Measurements from ENCODE around the gene KIR3DL1.
"Not testable (repeated sequence)": the region's sequence is repeated elsewhere in the genome, so short reads cannot be mapped to it uniquely, and the experiment has no call there.

KIR3DL1 gene

DNA sequence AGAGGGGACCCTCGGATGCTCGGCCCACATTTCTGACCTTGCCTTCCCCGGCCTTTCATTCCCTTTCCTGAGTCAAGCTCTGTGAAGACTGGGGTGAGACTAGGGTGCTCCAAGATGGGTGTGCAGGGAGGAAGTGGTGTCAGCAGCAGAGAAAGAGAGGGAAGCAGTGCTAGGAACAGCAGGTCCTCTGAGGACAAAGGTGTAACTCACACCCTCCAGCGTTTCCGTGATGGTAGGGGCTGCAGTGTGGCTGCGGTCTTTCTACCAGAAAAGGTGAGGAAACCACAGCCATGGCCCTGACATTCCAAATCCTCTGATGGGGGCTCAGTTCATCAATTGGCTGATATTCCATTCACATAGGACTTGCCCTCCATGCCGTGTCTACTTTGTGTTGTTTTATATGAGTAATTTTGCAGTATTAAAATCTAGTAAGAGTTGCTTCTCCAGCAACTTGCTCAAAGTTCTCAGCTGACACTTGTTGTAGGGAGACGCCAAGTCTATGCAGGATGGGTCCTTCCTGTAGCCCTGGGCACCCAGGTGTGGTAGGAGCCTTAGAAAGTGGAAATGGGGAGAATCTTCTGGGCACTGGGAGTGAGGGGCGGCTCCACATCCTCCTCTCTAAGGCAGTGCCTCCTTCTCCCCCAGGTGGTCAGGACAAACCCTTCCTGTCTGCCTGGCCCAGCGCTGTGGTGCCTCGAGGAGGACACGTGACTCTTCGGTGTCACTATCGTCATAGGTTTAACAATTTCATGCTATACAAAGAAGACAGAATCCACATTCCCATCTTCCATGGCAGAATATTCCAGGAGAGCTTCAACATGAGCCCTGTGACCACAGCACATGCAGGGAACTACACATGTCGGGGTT lies 1.6 kb downstream of the KIR3DL1 start:
- no peak for DNase-seq

DNA sequence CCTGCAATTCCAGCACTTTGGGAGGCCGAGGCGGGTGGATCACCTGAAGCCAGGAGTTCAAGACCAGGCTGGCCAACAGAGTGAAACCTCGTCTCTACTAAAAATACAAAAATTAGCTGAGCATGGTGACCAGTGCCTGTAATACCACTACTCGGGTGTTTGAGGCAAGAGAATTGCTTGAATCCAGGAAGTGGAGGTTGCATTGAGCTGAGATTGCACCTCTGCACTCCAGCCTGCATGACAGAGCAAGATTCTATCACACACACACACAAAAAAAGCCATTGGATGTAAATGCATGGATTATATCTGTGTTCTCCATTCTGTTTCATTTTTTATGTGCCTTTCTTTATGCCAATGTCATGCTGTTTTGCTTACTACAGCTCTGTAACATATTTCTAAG lies 8.1 kb downstream of the KIR3DL1 start:
- not testable (repeated sequence) for DNase-seq

DNA sequence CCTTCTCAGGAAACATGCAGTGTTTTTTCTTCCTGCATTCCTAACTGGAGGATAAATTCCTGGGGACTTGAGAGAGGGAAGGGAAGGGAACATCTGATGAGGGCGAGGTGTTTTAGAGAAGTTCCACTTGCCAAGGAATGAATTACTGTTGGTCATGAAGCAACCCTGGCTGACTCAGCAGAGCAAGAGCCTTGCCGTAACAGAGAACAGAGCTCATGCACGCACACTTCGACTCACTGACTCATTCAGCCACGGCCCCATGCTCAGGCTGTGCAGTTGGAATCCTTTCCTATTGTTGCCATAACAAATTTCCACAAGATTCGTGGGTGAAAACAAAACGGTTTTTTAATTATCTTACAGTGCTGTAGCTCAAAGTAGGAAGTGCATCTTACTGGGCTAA lies 9.1 kb downstream of the KIR3DL1 start:
- not testable (repeated sequence) for DNase-seq

DNA sequence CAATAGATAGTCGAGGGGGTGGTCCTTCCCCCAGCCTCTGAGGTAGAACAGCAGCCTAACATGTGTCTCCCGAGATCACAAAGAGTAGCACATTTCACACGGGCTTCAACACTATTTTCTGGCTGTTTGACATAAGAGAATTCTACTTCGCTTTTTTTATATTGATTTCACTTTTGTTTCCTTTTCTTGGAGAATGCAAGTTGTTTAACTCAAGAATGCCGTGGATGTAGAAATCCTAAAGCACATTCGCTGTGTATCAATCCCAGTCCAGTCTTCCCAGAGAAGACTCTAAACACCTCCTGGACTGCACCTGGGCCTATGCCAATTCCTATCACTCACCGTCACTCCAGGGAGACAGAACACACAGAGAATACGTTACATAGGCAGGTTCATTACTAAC lies 11.8 kb downstream of the KIR3DL1 start:
- DNase-seq = not testable (repeated sequence)

DNA sequence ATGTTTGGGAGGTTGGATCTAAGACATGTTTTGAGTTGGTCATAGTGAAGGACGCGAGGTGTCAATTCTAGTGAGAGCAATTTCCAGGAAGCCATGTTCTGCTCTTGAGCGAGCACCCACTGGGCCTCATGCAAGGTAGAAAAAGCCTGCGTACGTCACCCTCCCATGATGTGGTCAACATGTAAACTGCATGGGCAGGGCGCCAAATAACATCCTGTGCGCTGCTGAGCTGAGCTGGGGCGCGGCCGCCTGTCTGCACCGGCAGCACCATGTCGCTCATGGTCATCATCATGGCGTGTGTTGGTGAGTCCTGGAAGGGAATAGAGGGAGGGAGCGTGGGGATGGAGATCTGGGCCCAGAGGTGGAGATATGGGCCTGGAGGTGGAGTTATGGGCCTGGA lies 16.2 kb downstream of the KIR3DL1 start, which contains the start of gene KIR2DS4:
TSS of gene KIR2DS4 (plus strand) at position 181 of the 400 bp plus-strand sequence.
- DNase-seq = not testable (repeated sequence)

DNA sequence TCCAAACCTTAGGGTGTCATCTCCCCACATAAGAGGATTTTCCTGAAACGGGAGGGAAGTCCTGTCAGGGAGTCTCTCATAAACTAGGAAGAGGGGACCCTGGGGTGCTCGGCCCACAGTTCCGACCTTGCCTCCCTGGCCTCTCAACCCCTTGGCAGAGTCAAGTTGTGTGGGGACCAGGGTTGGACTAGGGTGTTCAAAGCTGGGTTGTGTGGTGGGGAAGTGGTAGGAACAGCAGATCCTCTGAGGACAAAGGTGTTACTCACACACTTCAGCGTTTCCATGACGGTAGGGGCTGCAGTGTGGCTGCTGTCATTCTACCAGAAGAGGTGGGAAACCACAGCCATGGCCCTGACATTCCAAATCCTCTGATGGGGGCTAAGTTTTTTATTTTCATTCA lies 18.9 kb downstream of the KIR3DL1 start:
- DNase-seq = not testable (repeated sequence)

DNA sequence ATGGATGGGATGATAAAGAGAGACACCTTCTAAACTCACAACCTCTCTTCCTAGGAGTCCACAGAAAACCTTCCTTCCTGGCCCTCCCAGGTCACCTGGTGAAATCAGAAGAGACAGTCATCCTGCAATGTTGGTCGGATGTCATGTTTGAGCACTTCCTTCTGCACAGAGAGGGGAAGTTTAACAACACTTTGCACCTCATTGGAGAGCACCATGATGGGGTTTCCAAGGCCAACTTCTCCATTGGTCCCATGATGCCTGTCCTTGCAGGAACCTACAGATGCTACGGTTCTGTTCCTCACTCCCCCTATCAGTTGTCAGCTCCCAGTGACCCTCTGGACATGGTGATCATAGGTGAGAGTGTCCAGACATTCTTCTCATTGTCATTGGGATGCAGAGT lies 21.3 kb downstream of the KIR3DL1 start:
- not testable (repeated sequence) for DNase-seq

DNA sequence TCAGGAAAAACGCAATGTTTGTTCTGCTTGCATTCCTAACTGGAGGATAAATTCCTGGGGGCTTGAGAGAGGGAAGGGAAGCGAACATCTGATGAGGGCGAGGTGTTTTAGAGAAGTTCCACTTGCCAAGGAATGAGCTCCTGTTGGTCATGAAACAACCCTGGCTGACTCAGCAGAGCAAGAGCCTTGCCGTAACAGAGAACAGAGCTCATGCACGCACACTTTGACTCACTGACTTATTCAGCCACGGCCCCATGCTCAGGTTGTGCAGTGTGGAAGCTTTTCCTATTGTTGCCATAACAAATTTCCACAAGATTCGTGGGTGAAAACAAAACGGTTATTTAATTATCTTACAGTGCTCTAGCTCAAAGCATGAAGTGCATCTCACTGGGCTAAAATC lies 26.9 kb downstream of the KIR3DL1 start:
- not testable (repeated sequence) for DNase-seq

DNA sequence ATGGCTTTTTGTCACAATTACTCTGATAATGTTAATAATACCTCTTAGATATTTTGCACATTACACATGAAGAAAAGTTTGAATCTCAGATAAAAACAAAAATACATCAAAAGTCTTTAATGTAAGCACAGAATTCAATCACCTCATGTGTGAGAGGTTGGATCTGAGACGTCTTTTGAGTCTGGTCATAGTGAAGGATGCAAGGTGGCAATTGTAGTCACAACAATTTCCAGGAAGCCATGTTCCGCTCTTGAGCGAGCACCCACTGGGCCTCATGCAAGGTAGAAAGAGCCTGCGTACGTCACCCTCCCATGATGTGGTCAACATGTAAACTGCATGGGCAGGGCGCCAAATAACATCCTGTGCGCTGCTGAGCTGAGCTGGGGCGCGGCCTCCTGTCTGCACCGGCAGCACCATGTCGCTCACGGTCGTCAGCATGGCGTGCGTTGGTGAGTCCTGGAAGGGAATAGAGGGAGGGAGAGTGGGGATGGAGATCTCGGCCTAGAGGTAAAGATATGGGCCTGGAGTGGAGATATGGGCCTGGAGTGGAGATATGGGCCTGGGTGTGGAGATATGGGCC lies 33.9 kb downstream of the KIR3DL1 start, which contains the start of gene KIR3DL2:
TSS of gene KIR3DL2 (plus strand) at position 383 of the 580 bp plus-strand sequence. CDS start at position 416, 33 bp downstream.
- not testable (repeated sequence) for DNase-seq

DNA sequence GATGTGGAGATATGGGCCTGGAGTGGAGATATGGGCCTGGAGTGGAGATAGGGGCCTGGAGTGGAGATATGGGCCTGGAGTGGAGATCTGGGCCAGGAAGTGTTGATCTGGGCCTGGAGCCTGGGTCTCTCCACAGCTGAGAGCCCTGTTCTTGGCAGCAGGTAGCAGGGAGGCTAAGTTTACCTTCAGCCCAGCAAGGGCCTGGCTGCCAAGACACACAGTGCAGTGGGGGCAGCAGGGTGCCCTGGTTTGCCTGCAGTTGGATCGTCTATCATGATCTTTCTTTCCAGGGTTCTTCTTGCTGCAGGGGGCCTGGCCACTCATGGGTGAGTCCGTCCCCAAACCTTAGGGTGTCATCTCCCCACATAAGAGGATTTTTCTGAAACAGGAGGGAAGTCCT lies 34.7 kb downstream of the KIR3DL1 start:
- no peak for DNase-seq

DNA sequence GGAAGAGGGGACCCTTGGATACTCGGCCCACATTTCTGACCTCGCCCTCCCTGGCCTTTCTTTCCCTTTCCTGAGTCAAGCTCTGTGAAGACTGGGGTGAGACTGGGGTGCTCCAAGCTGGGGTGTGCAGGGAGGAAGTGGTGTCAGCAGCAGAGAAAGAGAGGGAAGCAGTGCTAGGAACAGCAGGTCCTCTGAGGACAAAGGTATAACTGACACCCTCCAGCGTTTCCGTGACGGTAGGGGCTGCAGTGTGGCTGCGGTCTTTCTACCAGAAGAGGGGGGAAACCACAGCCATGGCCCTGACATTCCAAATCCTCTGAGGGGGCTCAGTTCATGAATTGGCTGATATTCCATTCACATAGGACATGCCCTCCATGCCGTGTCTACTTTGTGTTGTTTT lies 35.1 kb downstream of the KIR3DL1 start:
- DNase-seq = no peak

DNA sequence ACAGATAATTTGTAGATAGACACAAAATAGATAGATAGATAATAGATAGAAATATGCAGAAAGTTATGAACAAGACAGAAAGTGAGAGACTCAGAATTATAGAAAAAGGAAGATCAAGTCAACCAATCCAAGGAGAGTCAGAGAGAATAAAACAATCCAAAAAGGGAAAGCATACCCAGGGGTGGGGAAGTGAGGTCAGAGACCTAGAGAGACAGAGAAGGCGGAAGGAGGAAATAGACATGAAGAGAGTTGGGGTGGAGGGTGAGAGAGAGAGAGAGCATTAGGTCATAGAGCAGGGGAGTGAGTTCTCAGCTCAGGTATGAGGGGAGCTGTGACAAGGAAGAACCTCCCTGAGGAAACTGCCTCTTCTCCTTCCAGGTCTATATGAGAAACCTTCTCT lies 39.0 kb downstream of the KIR3DL1 start:
- DNase-seq = not testable (repeated sequence)

DNA sequence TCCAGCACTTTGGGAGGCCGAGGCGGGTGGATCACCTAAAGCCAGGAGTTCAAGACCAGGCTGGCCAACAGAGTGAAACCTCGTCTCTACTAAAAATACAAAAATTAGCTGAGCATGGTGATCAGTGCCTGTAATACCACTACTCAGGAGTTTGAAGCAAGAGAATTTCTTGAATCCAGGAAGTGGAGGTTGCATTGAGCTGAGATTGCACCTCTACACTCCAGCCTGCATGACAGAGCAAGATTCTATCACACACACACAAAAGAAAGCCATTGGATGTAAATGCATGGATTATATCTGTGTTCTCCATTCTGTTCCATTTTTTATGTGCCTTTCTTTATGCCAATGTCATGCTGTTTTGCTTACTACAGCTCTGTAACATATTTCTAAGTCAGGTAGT lies 42.2 kb downstream of the KIR3DL1 start:
- DNase-seq = not testable (repeated sequence)

DNA sequence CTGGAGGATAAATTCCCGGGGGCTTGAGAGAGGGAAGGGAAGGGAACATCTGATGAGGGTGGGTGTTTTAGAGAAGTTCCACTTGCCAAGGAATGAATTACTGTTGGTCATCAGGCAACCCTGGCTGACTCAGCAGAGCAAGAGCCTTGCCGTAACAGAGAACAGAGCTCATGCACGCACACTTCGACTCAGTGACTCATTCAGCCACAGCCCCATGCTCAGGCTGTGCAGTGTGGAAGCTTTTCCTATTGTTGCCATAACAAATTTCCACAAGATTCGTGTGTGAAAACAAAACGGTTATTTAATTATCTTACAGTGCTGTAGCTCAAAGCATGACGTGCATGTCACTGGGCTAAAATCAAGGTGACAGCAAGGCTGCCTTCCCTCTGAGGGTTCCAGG lies 43.2 kb downstream of the KIR3DL1 start:
- not testable (repeated sequence) for DNase-seq

DNA sequence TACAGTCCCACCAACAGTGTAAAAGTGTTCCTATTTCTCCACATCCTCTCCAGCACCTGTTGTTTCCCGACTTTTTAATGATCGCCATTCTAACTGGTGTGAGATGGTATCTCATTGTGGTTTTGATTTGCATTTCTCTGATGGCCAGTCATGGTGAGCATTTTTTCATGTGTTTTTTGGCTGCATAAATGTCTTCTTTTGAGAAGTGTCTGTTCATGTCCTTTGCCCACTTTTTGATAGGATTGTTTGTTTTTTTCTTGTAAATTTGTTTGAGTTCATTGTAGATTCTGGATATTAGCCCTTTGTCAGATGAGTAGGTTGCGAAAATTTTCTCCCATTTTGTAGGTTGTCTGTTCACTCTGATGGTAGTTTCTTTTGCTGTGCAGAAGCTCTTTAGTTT lies 47.2 kb downstream of the KIR3DL1 start:
- not testable (repeated sequence) for DNase-seq

DNA sequence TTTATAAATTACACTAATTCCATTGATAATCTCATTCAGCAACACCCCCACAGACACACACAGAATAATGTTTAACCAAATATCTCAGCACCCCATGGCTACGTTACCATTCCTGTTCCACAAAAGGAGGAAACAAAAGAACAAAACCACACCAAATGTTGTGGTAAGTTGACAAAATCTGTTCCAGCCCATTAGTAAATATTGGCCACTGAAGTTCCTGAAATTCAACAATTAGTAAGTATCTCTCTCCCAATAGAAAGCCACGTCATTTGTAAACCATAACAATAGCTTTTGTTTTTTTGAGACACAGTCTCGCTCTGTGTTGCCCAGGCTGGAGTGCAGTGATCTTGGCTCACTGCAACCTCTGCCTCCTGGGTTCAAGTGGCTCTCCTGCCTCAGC lies 55.4 kb downstream of the KIR3DL1 start:
- DNase-seq = no peak

DNA sequence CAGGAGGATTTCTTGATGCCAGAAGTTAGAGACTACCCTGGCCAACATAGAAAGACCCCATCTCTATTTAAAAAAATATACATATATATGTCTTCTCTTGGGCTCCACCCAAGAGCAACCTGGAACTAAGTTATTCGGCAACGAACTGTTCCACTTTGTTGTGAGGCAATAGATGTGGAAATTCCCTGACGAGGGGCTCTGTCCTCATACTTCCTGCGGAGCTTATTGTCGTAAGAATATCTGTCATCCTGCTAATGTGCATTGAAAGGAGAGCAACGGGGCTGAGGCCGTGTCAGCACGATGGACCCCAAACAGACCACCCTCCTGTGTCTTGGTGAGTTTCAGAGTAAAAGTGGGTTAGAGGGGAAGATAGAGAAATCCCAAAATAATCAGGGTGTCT lies 57.7 kb downstream of the KIR3DL1 start, which contains the start of gene FCAR:
TSS of gene FCAR (plus strand) at position 246 of the 400 bp plus-strand sequence. CDS start at position 301, 55 bp downstream.
- DNase-seq = no peak

DNA sequence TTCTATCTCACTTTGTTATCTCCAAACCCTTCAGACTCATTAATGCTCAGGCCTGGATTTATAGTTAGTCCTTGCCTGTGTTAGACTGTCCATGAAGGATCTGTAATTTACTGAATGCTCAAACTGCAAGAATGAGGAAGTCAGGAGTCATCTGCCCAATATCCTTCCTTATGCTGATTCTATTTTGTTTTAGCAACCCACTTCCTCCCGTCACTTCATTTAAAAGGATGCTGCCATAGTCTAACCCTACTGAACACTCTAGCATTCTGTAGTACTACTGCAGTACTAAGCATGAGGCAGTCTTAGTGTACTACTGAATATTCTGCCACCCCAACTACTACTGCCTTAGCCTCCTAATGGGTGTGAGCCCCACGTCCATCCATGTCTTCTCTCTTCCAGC lies 59.2 kb downstream of the KIR3DL1 start:
- DNase-seq = no peak

DNA sequence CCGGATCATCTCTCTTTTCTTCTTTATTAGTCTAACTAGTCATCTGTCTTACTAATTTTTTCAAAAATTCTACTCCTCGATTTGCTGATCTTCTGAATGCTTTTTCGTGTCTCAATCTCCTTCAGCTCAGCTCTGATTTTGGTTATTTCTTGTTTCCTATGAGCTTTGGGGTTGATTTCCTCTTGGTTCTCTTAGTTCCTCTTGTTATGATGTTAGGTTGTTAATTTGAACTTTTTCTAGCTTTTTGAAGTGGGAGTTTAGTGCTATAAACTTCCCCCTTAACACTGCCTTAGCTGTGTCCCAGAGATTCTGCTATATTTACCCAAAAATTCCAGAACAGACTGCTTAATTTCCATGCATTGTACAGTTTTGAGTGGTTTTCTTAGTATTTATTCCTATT lies 61.2 kb downstream of the KIR3DL1 start:
- no peak for DNase-seq
